ENCODE results near the gene PITPNM3.
"Not testable (repeated sequence)": the region's sequence is repeated elsewhere in the genome, so short reads cannot be mapped to it uniquely, and the experiment has no call there.

Gene PITPNM3

GRCh38 chr17:6497496-6498221, 58.7 kb downstream of the PITPNM3 start:
- DNase-seq = no peak

- DNase-seq = no peak
These were observed 59.5 kb downstream of the PITPNM3 start for GRCh38 chr17:6496640-6497441.

- no peak for DNase-seq
These were observed 60.3 kb downstream of the PITPNM3 start for GRCh38 chr17:6496116-6496481.

- DNase-seq = no peak
These were observed 60.8 kb downstream of the PITPNM3 start for GRCh38 chr17:6495450-6496115.

- no peak for DNase-seq
These were observed 62.0 kb downstream of the PITPNM3 start for GRCh38 chr17:6494239-6494941.

- no peak for DNase-seq
These were observed 63.3 kb downstream of the PITPNM3 start for GRCh38 chr17:6492892-6493674.

GRCh38 chr17:6491071-6491700, 65.2 kb downstream of the PITPNM3 start:
- no peak for DNase-seq

GRCh38 chr17:6489016-6489550, 67.3 kb downstream of the PITPNM3 start:
- no peak for DNase-seq

GRCh38 chr17:6488008-6488539, 68.3 kb downstream of the PITPNM3 start:
- no peak for DNase-seq

GRCh38 chr17:6487251-6488007, 68.9 kb downstream of the PITPNM3 start:
- DNase-seq = no peak

- no peak for DNase-seq
These were observed 70.5 kb downstream of the PITPNM3 start for GRCh38 chr17:6485646-6486412.

- DNase-seq = no peak
These were observed 72.8 kb downstream of the PITPNM3 start for GRCh38 chr17:6483507-6483906.

GRCh38 chr17:6482796-6483195, 73.6 kb downstream of the PITPNM3 start:
- DNase-seq = not testable (repeated sequence)

GRCh38 chr17:6482105-6482455, 74.3 kb downstream of the PITPNM3 start:
- no peak for DNase-seq

- no peak for DNase-seq
These were observed 76.1 kb downstream of the PITPNM3 start for GRCh38 chr17:6480303-6480675.

- no peak for DNase-seq
These were observed 76.6 kb downstream of the PITPNM3 start for GRCh38 chr17:6479622-6480302.

- DNase-seq = no peak
These were observed 77.9 kb downstream of the PITPNM3 start for GRCh38 chr17:6478486-6478885.

GRCh38 chr17:6477831-6478383, 78.4 kb downstream of the PITPNM3 start:
- no peak for DNase-seq

- DNase-seq = no peak
These were observed 79.6 kb downstream of the PITPNM3 start for GRCh38 chr17:6476810-6477179.
